Gastroesophageal sphincter (tissue), 4 donors: ENCODE data around the gene LDAF1. TPM values are rescaled to one million over a fixed set of nuclear protein-coding genes. Genes with fewer than 3 reads are reported as not detected.

Experiments
- ATAC-seq: fragments of 150-250 bp; one replicate; pipeline ENCODE4 v1.9.1; 2016; ENCODE audit warnings: mild to moderate bottlenecking, moderate library complexity
- H3K27ac ChIP-seq, 4 donors: fragments of 200-600 bp; sonication (generic) in 3 of 4; 1 replicate in 3 of 4; 2 replicates in 1 of 4; pipeline ENCODE4 v1.5.1; 2016 to 2019
- H3K27me3 ChIP-seq: fragments of 200-600 bp; sonication (generic); one replicate; pipeline ENCODE4 v1.5.1; 2019
- H3K36me3 ChIP-seq, 2 donors: fragments of 200-600 bp; sonication (generic); one replicate each; pipeline ENCODE4 v1.5.1; 2019; ENCODE audit warnings: control low read depth in 1 of 2
- H3K4me1 ChIP-seq, 3 donors: fragments of 200-600 bp; sonication (generic); 1 replicate in 2 of 3; 2 replicates in 1 of 3; pipeline ENCODE4 v1.5.1; 2016 to 2019; ENCODE audit warnings: control low read depth in 2 of 3
- H3K4me3 ChIP-seq, 2 donors: fragments of 200-600 bp; sonication (generic); one replicate each; pipeline ENCODE4 v1.5.1; 2019; ENCODE audit warnings: mild to moderate bottlenecking in 1 of 2, moderate library complexity in 1 of 2
- H3K9me3 ChIP-seq, 3 donors: fragments of 200-600 bp; sonication (generic); one replicate each; pipeline ENCODE4 v1.5.1; 2017 to 2019; ENCODE audit warnings: control low read depth in 2 of 3
- EP300 ChIP-seq: sonication (generic); formaldehyde crosslinking; IDR thresholded peaks from one replicate; pipeline ENCODE4 v1.6.1; 2017; ENCODE audit warnings: antibody characterized with exemption, mild to moderate bottlenecking
- POLR2A ChIP-seq, 2 donors: fragments of 450-650 bp; IDR thresholded peaks; one replicate each; pipeline ENCODE4 v1.6.1; 2017; ENCODE audit warnings: antibody characterized with exemption in 2 of 2, mild to moderate bottlenecking in 2 of 2, moderate library complexity in 1 of 2
- POLR2AphosphoS5 ChIP-seq: sonication (generic); formaldehyde crosslinking; IDR thresholded peaks from one replicate; pipeline ENCODE4 v1.6.1; 2017; ENCODE audit warnings: antibody characterized with exemption
- WGBS, 2 donors: methylation state at CpG; one replicate each; pipeline ENCODE4 v1.1.5; 2018; ENCODE audit warnings: low coverage in 1 of 2; 5-methylcytosine and 5-hydroxymethylcytosine counted together
- total RNA-seq, 4 donors: library from RNA; depleted of rRNA; stranded (reverse); fragments of >200 nt; gene quantifications; one replicate each; pipeline ENCODE4 v1.1.0, GENCODE V29; 2016
- TF ChIP-seq, protein P1 (sequence below), 4 experiments: fragments of 200-600 bp in 2 of 4; fragments of 450-650 bp in 2 of 4; sonication (generic) in 1 of 4; IDR thresholded peaks; one replicate each; pipeline ENCODE4 v1.5.1; 2017 to 2019; ENCODE audit warnings: antibody characterized with exemption in 4 of 4, mild to moderate bottlenecking in 2 of 4, moderate library complexity in 2 of 4

LDAF1 gene
- total RNA-seq, 4 donors from 2014 or later: 126 to 170 (median 143) TPM

DNA sequence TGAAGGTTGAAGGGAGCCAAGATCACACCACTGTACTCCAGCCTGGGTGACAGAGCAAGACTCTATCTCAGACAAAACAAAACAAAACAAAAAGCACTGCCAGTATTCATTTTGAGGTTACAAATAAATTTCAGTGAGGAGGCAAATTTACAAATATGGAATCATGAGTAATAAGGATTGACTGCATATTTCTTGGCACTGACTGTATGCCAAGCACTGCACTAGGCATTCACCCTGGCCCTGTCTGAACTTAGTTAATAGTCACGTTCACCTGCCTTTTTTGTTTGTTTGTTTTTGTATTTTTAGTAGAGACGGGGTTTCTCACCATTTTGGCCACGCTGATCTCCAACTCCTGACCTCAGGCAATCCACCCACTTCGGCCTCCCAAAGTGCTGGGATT lies 5.1 kb downstream of the LDAF1 start:
- TF ChIP-seq, protein P1, sequence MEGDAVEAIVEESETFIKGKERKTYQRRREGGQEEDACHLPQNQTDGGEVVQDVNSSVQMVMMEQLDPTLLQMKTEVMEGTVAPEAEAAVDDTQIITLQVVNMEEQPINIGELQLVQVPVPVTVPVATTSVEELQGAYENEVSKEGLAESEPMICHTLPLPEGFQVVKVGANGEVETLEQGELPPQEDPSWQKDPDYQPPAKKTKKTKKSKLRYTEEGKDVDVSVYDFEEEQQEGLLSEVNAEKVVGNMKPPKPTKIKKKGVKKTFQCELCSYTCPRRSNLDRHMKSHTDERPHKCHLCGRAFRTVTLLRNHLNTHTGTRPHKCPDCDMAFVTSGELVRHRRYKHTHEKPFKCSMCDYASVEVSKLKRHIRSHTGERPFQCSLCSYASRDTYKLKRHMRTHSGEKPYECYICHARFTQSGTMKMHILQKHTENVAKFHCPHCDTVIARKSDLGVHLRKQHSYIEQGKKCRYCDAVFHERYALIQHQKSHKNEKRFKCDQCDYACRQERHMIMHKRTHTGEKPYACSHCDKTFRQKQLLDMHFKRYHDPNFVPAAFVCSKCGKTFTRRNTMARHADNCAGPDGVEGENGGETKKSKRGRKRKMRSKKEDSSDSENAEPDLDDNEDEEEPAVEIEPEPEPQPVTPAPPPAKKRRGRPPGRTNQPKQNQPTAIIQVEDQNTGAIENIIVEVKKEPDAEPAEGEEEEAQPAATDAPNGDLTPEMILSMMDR (IDR thresholded peaks at IDR 0.05): no peak
- TF ChIP-seq POLR2AphosphoS5: peak; percentile 36
- no peaks in the 10 kb centered on the region for H3K9me3 ChIP-seq
- no peak overlapping the region for H3K4me3 ChIP-seq
- H3K27me3 ChIP-seq: no peaks in the 10 kb centered on the region
- peak overlapping the region; percentile 58 to 95 (median 85) for H3K27ac ChIP-seq
- peaks cover 0 to 44% of the 10 kb centered on the region in 2 donors for H3K36me3 ChIP-seq
- no peak for ATAC-seq
- 57 to 85% methylated on average over 3 to 4 of the region's 4 CpGs for WGBS, 2 donors
- H3K4me1 ChIP-seq: peaks cover 3 to 81% (median 37%) of the 10 kb centered on the region in 3 donors

DNA sequence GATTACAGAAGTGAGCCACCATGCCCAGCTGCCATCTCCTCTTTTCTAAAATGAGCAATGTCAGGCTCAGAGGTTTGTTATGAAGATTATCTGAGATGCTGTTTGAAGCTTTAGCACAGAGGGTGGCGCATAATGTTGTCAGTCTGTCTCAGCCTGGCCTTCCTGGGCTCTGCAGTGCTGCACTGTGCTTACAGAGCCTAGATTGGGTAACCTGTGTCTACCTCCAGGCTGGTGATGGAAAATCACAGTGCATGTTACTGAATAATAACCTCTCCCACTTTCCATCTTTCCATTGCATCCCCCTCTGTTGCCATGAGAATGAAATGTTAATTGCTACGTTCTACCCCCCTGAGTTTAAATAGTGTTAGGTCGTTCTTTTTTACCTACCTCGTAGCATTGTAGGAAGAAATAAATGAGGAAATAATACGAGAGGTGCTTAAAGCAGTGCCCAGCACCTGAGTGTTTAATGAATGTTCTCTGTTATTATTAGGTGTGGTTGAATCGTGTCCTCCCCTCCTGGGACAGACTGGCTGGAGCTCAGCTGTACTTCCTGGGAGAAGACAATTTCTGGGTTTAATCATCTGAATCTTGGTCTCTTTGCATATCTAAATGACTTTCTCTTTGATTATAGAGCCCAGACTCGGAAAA lies 6.2 kb downstream of the LDAF1 start:
- Histone ChIP-seq H3K4me3 (no peak overlapping the region), H3K27me3 (no peaks in the 10 kb centered on the region), H3K27ac (peak overlapping the region; percentile 17 to 95 (median 65)), H3K4me1 (peaks cover 3 to 83% (median 37%) of the 10 kb centered on the region in 3 donors), H3K36me3 (peaks cover 0 to 49% of the 10 kb centered on the region in 2 donors), H3K9me3 (no peaks in the 10 kb centered on the region)
- TF ChIP-seq POLR2A (IDR thresholded peaks at IDR 0.05) (no peak), EP300 (no peak), POLR2AphosphoS5 (no peak)
- TF ChIP-seq, protein P1 (IDR thresholded peaks at IDR 0.05): no peak
- WGBS, 2 donors: 70 to 80% methylated on average over 1 to 7 of the region's 7 CpGs
- no peak for ATAC-seq

DNA sequence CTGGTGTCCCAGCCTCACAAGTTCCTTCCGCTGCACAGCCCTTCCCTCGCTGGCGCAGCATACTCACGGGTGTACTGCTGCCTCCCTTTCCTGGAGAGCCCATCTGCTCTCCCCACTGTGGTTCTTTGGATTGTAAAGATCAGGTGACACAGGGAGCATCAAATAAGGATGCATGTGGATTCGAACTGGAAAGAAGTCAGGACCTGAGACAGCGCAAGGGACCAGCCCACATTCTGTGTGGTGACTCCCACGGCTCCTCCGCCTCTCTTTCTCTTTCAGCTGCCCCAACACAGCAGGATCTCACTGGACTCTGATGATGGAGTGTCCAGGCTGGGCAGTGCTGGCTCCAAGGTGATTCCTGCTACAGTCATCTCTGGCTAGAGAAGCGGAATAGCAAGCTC lies 8.1 kb downstream of the LDAF1 start:
- no peak for ATAC-seq
- H3K36me3 ChIP-seq: peaks cover 0 to 68% of the 10 kb centered on the region in 2 donors
- no peak overlapping the region for H3K4me3 ChIP-seq
- peak overlapping the region in 3 of 4 donors; percentile 20 to 44 (median 41) for H3K27ac ChIP-seq
- WGBS, 2 donors: 94 to 100% methylated on average over 1 to 5 of the region's 9 CpGs
- H3K9me3 ChIP-seq: no peaks in the 10 kb centered on the region
- peaks cover 3 to 70% (median 27%) of the 10 kb centered on the region in 3 donors for H3K4me1 ChIP-seq
- no peaks in the 10 kb centered on the region for H3K27me3 ChIP-seq
- TF ChIP-seq POLR2AphosphoS5 (no peak), POLR2A (IDR thresholded peaks at IDR 0.05) (no peak)
- TF ChIP-seq, protein P1 (IDR thresholded peaks at IDR 0.05): no peak

DNA sequence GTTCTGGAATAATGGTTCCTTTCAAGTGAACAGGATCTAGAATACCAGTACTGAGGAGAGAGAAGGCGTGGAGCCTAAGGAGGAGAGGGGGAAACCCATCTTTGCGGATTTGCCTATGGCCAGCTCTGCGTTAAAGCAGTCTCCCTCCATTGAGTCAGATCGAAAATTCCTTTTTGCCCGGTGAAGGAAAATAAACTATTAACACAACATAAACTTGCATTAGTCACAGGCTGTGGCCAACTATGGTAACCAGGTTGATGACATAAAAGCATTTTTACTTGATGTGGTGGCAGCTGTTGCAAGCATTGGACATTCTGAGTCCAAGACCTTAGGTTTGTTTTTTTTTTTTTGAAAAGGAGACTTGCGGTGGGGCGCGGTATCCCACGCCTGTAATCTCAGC lies 8.9 kb downstream of the LDAF1 start:
- Histone ChIP-seq H3K4me1 (peaks cover 3 to 62% (median 21%) of the 10 kb centered on the region in 3 donors), H3K36me3 (peaks cover 0 to 76% of the 10 kb centered on the region in 2 donors), H3K27me3 (no peaks in the 10 kb centered on the region), H3K4me3 (no peak overlapping the region), H3K9me3 (no peaks in the 10 kb centered on the region), H3K27ac (peak overlapping the region in 2 of 4 donors; percentile 20 to 41)
- ATAC-seq: no peak
- TF ChIP-seq, protein P1 (IDR thresholded peaks at IDR 0.05): no peak
- peak; percentile 19 for TF ChIP-seq POLR2AphosphoS5
- no peak for TF ChIP-seq POLR2A (IDR thresholded peaks at IDR 0.05)
- no peak for TF ChIP-seq EP300
- WGBS, 2 donors: 58 to 90% methylated on average over 2 to 5 of the region's 9 CpGs
